GM18873 (cell line): ENCODE measurements around the gene LMF1.

Experiments
- ATAC-seq: cut with Tn5 transposase; IDR thresholded peaks from one replicate; pipeline ENCODE4 v1.9.1; 2021; ENCODE audit warnings: mild to moderate bottlenecking, moderate library complexity, moderate number of reproducible peaks; ENCODE audit not compliant: unreplicated experiment, low FRiP score

The LMF1 gene

DNA sequence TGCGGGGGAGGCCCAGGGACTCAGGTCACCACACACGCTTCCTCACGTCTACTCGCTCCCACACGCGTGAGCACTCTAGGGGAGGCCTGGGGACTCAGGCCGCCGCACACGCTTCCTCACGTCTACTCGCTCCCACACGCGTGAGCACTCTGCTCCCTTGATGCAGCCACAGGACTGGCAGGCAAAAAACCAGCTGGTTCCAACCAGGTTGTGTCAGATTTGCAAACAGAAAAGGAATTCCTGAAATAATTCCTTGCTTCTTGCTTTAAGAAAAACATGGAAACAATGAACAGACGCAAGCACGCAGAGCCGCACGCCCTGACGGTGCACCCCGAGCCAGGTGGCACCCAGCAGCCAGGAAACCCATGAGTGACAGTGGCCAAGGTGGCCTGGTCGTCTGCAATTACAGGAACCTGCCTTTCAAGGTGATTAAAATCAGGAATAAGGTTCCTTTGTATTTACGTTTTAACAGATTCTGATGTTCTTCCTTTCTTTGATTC is 37.9 kb downstream of the LMF1 start:
- ATAC-seq: no peak

DNA sequence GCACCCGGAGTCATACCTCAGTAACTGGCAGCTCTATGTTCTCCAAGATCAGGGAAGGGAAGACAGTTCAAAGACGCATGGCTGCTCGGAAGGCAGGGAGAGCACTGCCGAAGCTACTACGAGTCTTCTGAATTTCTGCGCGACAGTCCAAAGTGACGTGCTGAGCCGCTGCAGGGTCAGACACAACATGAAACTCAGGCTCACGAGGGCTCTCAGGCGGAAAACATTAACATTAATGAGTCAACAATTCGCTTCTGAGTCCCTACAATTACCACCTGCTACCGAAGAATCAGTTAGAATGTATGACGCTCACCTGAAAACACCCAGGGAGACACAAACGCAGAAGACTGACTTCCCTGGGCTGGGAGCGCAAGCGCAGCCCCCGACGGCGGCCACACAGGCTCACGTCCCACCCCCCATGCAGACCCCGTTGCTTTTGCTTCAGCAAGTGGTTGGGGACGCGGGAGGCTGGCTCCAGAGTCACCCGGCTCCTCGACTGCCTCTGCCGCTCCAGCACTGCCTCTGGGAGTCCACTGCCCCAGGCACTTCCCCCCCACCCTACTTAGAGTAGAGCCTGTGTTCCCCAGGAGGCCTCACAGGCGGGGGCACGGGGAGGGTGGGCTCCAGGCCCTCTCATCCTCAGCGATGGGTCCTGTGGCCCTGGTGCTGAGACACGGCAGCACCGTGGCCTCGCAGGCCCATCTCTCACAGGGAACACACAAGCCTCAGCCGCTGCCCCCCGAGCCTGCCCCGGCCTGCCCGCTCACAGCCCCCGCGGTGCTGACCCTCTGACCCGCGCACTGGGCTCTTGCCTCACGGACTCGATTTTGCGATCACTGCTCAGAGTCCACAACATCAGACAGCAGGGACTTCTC is 38.9 kb downstream of the LMF1 start:
- ATAC-seq: no peak

DNA sequence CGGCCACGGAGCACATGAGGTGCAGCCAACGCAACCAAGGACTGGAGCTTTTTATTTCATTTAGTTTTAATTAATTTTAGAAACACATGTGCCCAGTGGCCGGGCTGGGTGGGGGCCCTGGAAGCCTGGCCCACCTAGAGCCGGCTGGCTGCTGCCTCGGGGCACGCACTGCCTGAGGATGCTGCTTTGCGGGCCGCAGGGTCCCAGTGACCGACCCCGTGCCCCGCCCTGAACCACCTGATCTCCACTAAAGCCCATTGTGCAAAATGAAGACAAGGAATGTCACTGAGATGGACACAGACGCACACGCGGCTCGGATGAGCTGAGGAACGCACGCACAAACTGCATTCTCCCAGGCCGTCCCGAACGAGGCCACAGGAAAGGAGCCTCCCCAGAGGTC is 39.6 kb downstream of the LMF1 start:
- ATAC-seq: no peak

DNA sequence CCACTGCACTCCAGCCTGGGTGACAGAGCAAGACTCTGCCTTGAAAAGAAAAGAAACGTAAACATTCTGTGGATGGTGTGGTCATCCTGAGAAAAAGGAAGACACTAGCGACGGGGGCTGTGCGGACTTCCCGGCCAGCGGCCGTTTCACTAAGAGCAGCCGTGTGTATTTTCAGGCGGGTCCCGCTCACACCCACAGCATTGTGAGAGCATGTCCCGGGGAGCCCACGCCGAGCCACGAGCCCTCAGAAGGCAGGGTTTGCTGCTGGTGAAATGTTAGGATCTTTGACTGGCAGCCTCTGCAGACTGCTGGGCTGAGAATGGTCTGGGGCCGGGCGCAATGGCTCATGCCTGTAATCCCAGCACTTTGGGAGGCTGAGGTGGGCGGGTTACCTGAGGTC is 40.3 kb downstream of the LMF1 start:
- ATAC-seq: no peak

DNA sequence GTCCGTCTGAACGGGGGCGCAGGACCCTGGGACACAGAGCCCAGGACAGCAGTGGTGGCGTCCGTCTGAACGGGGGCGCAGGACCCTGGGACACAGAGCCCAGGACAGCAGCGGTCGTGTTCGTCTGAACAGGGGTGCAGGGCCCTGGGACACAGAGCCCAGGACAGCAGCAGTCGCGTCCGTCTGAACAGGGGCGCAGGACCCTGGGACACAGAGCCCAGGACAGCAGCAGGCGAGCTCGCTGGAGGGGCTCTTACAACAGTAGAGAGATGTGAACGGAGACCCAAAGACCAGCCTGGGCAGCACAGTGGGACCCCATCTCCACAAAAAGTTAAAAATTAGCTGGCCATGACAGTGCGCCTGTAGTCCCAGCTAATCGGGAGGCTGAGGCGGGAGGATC is 40.7 kb downstream of the LMF1 start:
- ATAC-seq: no peak

GRCh38 chr16:929227-930073 is 41.3 kb downstream of the LMF1 start:
- ATAC-seq: no peak

GRCh38 chr16:928526-928925 is 42.3 kb downstream of the LMF1 start:
- no peak for ATAC-seq

- no peak for ATAC-seq
Measured at GRCh38 chr16:927931-928330, 42.9 kb downstream of the LMF1 start.

- ATAC-seq: no peak
Measured at GRCh38 chr16:927406-927805, 43.4 kb downstream of the LMF1 start.

- ATAC-seq: no peak
Measured at GRCh38 chr16:926715-927114, 44.1 kb downstream of the LMF1 start.

GRCh38 chr16:924806-925205 is 46.0 kb downstream of the LMF1 start:
- ATAC-seq: no peak

DNA sequence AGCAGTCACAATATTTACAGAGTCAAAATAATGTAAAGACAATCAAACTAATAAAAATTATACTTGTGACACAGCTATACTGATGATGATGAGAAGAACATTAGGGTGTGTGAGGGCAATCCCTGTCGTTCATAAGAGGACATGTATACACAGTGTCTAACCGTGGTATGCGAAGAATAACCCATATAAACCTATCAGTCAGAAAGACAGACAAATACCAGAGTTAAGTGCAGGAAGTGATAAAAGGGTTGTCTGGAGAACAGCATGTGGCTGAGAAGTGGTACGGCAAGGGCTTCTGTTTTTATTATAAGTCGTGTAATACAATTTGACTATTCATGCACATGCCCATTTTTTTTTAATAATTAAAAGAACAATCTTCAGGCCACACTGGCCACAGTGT is 46.7 kb downstream of the LMF1 start:
- ATAC-seq: no peak

DNA sequence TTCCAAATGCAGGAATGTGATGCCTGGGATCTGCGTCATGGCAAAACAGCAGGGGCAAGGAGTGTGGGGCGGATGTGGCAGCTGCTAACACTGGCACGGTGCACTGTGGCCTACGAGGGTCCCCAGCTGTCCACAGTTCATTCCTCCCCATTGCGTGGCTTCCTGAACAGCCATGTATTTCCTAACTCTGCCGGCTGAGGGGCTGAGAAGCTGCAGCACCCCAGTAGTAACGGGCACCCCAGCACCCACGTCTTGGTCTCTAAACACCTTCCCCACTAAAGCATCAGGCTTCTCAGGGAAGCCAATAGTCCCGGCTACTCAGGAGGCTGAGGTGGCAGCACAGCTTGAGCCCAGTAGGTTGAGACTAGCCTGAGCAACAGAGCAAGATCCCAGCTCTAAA is 47.6 kb downstream of the LMF1 start:
- no peak for ATAC-seq

DNA sequence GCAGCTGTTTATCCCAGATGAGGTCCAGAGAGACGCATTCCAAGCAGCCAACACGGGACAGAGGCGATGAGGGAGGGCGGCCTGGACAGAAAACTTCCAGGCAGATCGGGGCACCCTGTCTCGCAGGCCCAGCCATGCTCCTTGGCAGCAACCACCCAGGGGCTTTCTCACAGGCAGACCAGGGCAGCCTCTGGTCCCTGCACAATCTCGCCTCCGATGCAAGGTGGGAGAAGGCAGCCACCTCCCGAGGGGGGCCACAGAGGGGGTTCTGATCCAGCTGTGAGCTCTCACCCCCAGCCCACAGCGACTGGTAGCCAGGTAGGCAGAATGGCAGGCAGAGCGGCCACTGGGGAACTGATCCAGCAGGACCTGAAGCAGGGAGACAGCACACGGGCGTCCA is 48.7 kb downstream of the LMF1 start:
- ATAC-seq: no peak

DNA sequence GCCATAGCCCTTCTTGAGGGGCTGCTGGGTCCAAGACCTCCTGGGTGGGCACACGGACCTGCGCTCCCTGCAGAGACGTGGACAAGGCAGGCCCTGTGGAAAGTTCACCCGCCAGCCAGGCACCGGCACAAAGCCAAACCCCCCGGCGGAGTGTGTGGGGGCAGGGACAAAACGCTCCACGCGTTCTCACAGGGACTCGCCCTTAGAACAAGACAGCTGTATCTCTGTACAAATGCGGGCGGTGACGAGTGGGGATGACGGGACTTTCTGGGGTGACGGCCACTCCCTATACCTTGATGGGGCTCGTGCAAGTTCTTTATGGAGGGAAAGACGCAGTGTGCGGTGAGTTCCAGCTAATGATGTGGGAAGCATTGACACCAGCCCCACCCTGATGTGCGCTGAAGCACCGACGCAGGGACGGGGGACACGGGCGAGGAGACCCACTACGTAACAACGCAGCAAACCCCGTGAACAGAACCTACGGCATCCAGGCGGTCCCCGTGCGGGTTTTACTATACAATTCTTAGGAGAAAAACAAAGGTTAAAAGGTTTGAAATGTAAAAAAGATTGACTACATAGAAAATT is 49.4 kb downstream of the LMF1 start:
- ATAC-seq: no peak

GRCh38 chr16:920717-921116 is 50.1 kb downstream of the LMF1 start:
- ATAC-seq: no peak

- no peak for ATAC-seq
Measured at GRCh38 chr16:920051-920681, 50.6 kb downstream of the LMF1 start.

- ATAC-seq: no peak
Measured at GRCh38 chr16:919658-920050, 51.1 kb downstream of the LMF1 start.

- no peak for ATAC-seq
Measured at GRCh38 chr16:918741-919657, 51.8 kb downstream of the LMF1 start.

DNA sequence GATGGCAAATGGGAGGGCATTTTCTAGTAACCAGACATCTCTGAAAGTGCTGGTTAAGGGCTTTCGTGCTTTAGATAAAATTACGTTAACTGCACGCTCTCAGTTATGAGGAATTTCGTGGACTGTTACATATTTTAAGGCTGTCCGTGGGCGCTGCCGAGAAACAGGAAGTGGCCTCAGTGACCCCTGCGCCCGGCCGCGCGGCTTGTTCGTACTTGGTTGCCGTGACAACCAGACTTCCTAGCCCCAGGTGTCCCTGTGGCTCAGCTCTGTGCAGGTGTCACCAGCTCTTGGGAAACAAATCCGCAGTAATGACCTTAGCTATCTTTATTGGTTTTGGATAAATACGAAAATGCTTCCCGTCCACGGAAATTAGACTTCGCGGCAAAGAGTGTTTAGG is 52.7 kb downstream of the LMF1 start:
- ATAC-seq: no peak
